DMS153 (cell line): ENCODE results near the gene FAM193A.
"Not testable (repeated sequence)": the region's sequence is repeated elsewhere in the genome, so short reads cannot be mapped to it uniquely, and the experiment has no call there.

Experiments used
- DNase-seq: peaks from one replicate; lab custom pipeline; 2025; lab: John Stamatoyannopoulos, UW

FAM193A gene

GRCh38 chr4:2650276-2650675 is 113.8 kb downstream of the FAM193A start:
- DNase-seq = no peak

- no peak for DNase-seq
Measured at GRCh38 chr4:2651546-2651945, 115.1 kb downstream of the FAM193A start.

GRCh38 chr4:2651998-2652397 is 115.6 kb downstream of the FAM193A start:
- no peak for DNase-seq

- DNase-seq = no peak
Measured at GRCh38 chr4:2652415-2653160, 116.1 kb downstream of the FAM193A start.

- DNase-seq = no peak
Measured at GRCh38 chr4:2660596-2661211, 124.3 kb downstream of the FAM193A start.

- DNase-seq = no peak
Measured at GRCh38 chr4:2662598-2662997, 126.2 kb downstream of the FAM193A start.

- DNase-seq = no peak
Measured at GRCh38 chr4:2663275-2663674, 126.8 kb downstream of the FAM193A start.

GRCh38 chr4:2666722-2667247 is 130.3 kb downstream of the FAM193A start:
- no peak for DNase-seq

- DNase-seq = no peak
Measured at GRCh38 chr4:2667428-2667827, 131.0 kb downstream of the FAM193A start.

- DNase-seq = no peak
Measured at GRCh38 chr4:2671267-2671895, 134.9 kb downstream of the FAM193A start.

GRCh38 chr4:2672082-2672481 is 135.6 kb downstream of the FAM193A start:
- DNase-seq = no peak

- no peak for DNase-seq
Measured at GRCh38 chr4:2672700-2673099, 136.3 kb downstream of the FAM193A start.

- no peak for DNase-seq
Measured at GRCh38 chr4:2673157-2673556, 136.7 kb downstream of the FAM193A start.

GRCh38 chr4:2679762-2680161 is 143.3 kb downstream of the FAM193A start:
- not testable (repeated sequence) for DNase-seq

GRCh38 chr4:2684486-2684885 is 148.0 kb downstream of the FAM193A start:
- DNase-seq = no peak

GRCh38 chr4:2685541-2685940 is 149.1 kb downstream of the FAM193A start:
- DNase-seq = no peak

GRCh38 chr4:2686379-2687265 is 150.2 kb downstream of the FAM193A start:
- no peak for DNase-seq

GRCh38 chr4:2688281-2688680 is 151.8 kb downstream of the FAM193A start:
- no peak for DNase-seq

GRCh38 chr4:2688697-2689096 is 152.2 kb downstream of the FAM193A start:
- no peak for DNase-seq

GRCh38 chr4:2689114-2689513 is 152.7 kb downstream of the FAM193A start:
- DNase-seq = no peak

GRCh38 chr4:2689825-2690700 is 153.6 kb downstream of the FAM193A start:
- no peak for DNase-seq
